CD1c-positive myeloid dendritic cell (primary cell): ENCODE measurements around the gene GLRA2.

Source experiments
- DNase-seq: peaks from one replicate; pipeline ENCODE4 v3.0.0-alpha.2; 2016; ENCODE audit errors: extremely low spot score

GLRA2 gene

GRCh38 chrX:14700982-14701381 lies 171.6 kb downstream of the GLRA2 start:
- DNase-seq, result no peak

GRCh38 chrX:14702145-14702544 lies 172.8 kb downstream of the GLRA2 start:
- no peak for DNase-seq

- no peak for DNase-seq
Observed at GRCh38 chrX:14712096-14712495, 182.8 kb downstream of the GLRA2 start.

GRCh38 chrX:14717949-14718348 lies 188.6 kb downstream of the GLRA2 start:
- DNase-seq, result no peak

- no peak for DNase-seq
Observed at GRCh38 chrX:14718403-14718802, 189.1 kb downstream of the GLRA2 start.

- DNase-seq, result no peak
Observed at GRCh38 chrX:14729058-14729457, 199.7 kb downstream of the GLRA2 start.

GRCh38 chrX:14738643-14739042 lies 209.3 kb downstream of the GLRA2 start:
- no peak for DNase-seq

- DNase-seq, result no peak
Observed at GRCh38 chrX:14753441-14753840, 224.1 kb downstream of the GLRA2 start.

- DNase-seq, result no peak
Observed at GRCh38 chrX:14758029-14758491, 228.7 kb downstream of the GLRA2 start.

- no peak for DNase-seq
Observed at GRCh38 chrX:14775416-14775815, 246.1 kb downstream of the GLRA2 start.

- no peak for DNase-seq
Observed at GRCh38 chrX:14776901-14777300, 247.6 kb downstream of the GLRA2 start.

- DNase-seq, result no peak
Observed at GRCh38 chrX:14777525-14777924, 248.2 kb downstream of the GLRA2 start.

- DNase-seq, result no peak
Observed at GRCh38 chrX:14779580-14779979, 250.2 kb downstream of the GLRA2 start.
